Sciatic nerve (tissue), 2 donors: ENCODE results near the gene TRHDE. TPM values are rescaled to one million over a fixed set of nuclear protein-coding genes. Genes with fewer than 3 reads are reported as not detected.
A peak's percentile ranks its signal among the peaks of the same experiment; 100 is the strongest.
"Not testable (repeated sequence)": the region's sequence is repeated elsewhere in the genome, so short reads cannot be mapped to it uniquely, and the experiment has no call there.

ENCODE experiments used
- ATAC-seq: fragments of 200-7000 bp; cut with Tn5 transposase; one replicate; pipeline ENCODE4 v1.9.1; 2020; ENCODE audit warnings: mild to moderate bottlenecking, moderate library complexity
- DNase-seq: peaks from one replicate; pipeline ENCODE4 v3.0.0-alpha.2; 2020; ENCODE audit warnings: low spot score
- intact Hi-C: fragments of 100-400 bp; cut with DNase I; formaldehyde crosslinking; loops from one replicate; pipeline ENCODE4 v1.14.2; 2022
- total RNA-seq: library from RNA; stranded (reverse); fragmentation: NEBNext Ultra II Directional; extraction: Animal tissue kit (Norgen Biotek cat#: 25700); gene quantifications from one replicate; pipeline ENCODE4 v1.2.1, GENCODE V29; 2021
- donor health status: DM: no; HTN: no; CAD: no.
- donor health status: DM: no; HTN: no; CAD: no.

TRHDE gene
- total RNA-seq, 1 donor from 2014 or later: 4.1 TPM

- intact Hi-C loops: no loop called here
- no peak for ATAC-seq
- DNase-seq: no peak
Observed at GRCh38 chr12:72476301-72476700, 204.1 kb downstream of the TRHDE start.

- DNase-seq: no peak
- ATAC-seq: no peak
- intact Hi-C loops: no loop called here
Observed at GRCh38 chr12:72485017-72485701, 213.0 kb downstream of the TRHDE start.

DNA sequence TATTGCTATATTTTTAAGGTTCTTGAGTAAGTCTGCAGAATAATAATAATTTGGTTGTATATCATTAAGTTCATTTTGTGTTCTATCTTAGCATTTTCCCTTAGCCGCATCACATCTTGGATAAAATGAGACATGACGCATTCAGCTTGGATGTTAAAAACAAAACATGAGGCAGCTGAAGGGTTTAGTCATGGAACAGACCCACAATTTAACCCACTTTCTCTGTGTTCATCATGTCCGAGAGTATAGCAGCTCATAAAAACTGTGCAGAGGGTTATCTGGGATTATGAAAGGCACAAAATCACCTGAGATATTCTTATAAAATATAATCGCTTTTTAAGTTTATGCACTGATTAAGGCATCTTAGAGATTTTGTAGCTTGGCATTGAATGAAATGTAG lies 219.3 kb downstream of the TRHDE start:
- intact Hi-C loops: no loop called here
- no peak for DNase-seq
- ATAC-seq: no peak

DNA sequence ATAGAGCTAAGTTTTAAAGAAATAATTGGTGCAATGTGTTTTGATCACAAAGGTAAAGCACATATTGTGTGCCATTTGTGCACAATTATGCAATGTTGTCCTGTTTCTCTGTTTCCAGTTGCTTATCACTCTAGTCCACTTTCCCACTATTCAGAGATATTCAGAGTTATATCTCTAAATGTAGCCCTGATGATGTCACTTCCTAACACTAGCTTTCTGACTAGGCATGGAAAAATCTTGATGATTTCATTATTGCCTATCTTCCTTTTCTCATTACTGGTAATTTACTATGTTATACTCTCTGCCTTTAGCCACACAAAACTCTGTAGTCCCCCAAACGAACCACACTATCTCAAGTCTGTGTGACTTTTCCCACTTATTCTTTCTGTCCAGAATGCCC lies 221.2 kb downstream of the TRHDE start:
- ATAC-seq (no peak), DNase-seq (no peak)
- intact Hi-C loops: no loop called here

DNA sequence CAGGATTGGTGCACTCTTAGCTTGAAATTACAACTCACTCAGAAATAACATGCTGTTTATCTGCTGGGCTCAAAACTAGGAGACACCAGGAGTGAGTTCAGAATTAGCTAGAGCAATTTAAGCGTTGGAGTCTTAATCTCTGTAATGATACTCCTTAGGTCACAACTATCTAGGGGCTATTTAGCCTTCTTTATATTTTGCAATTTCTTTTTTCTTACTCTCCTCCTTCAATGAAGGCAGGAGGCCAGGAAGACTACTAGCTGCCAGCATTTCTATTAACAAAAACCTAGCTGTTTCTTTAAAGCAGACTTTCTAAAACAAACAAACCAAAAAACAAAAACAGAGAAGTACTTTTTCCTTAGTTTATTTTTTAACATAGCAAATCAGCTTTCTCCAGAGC lies 226.2 kb downstream of the TRHDE start:
- no peak for DNase-seq
- peak; percentile 48 for ATAC-seq
- intact Hi-C loops: no loop called here

DNA sequence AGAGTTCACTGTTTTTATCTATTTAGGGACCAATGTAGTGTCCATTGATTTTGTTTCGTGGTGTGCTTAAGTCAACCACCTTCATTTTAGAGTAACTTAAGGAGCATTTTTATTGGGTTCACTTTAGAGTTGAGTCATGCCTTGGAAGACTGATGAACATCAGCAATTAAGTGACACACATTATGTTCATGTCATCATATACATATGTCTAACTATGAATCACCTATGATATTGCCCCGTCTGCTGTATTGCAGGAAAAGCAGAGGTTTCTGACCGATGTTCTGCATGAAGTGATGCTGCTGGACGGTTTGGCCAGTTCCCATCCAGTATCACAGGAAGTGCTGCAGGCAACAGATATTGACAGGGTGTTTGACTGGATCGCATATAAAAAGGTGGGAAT lies 227.1 kb downstream of the TRHDE start:
- intact Hi-C loops: no loop called here
- DNase-seq (no peak), ATAC-seq (no peak)

- ATAC-seq (no peak), DNase-seq (no peak)
- intact Hi-C loops: no loop called here
Observed at GRCh38 chr12:72502546-72502945, 230.4 kb downstream of the TRHDE start.

- intact Hi-C loops: no loop called here
Observed at GRCh38 chr12:72505227-72505626, 233.1 kb downstream of the TRHDE start.

DNA sequence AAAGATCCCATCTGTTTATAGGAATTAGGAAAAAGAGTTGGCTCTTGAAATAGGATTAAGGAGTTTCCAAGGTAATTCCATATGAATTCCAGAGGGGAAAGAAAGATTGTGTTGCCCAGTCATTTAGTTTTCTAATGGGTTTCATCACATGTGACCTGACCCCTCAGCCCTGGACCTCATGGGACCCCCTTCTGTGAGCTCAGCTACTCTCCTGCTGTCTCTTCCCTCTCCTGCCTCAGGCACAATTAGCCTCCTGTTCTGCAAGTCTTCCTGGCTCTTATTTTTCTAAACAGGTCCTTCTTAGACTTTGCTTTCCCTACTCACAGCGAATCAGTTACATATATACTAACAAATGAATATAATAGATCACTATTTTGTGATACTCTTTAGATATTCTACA lies 237.7 kb downstream of the TRHDE start:
- intact Hi-C loops: no loop called here
- ATAC-seq (no peak), DNase-seq (no peak)

More at GRCh38 chr12:72505227-72505626, 233.1 kb downstream of the TRHDE start:
- no peak for ATAC-seq
- DNase-seq: no peak

DNA sequence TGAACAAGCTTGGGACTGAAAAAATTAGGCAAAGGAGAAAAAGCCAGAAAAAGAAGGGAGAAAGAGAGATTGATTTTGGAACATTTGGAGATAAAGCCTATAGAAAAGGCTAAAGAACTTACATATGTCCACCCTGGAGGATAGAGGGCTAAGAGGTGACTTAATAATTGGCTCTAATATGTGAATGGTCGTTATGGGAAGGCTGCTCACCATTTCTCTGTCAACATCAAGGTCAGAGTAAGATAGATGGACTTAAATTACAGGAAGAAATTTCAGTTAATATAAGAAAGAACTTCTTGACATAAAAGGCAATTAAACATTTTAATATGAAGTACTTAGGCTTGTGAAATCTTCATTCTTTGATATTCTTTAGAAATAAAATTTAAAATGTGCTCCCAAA lies 238.6 kb downstream of the TRHDE start:
- ATAC-seq: no peak
- no peak for DNase-seq
- intact Hi-C loops: no loop called here

DNA sequence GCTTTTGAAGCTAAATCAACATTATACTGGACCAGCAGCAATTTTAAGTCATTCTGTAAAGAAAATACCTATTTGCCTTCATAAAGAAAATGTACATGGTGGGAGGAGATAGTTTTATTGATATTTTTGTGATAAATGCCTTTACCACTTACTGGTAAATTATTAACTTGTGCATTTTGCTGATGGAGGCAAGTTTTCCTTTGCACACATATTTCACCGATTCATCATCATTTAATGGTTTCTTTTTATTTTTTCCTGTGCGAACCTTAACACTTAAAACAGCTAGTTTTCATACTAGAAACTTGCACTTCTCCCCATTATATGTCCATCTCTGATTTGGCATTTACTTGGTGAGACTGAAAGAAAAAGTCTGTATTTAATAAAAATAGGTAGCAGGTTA lies 239.3 kb downstream of the TRHDE start:
- DNase-seq: no peak
- intact Hi-C loops: no loop called here
- no peak for ATAC-seq

- ATAC-seq: peak; percentile 64
- intact Hi-C loops: no loop called here
Observed at GRCh38 chr12:72511906-72512305, 239.7 kb downstream of the TRHDE start.

DNA sequence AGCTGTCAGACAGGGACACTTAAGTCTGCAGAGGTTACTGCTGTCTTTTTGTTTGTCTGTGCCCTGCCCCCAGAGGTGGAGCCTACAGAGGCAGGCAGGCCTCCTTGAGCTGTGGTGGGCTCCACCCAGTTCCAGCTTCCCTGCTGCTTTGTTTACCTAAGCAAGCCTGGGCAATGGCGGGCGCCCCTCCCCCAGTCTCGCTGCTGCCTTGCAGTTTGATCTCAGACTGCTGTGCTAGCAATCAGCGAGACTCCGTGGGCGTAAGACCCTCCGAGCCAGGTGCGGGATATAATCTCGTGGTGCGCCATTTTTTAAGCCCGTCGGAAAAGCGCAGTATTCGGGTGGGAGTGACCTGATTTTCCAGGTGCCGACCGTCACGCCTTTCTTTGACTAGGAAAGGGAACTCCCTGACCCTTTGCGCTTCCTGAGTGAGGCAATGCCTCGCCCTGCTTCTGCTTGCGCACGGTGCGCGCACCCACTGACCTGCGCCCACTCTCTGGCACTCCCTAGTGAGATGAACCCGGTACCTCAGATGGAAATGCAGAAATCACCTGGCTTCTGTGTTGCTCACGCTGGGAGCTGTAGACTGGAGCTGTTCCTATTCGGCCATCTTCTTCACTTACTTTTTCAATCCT lies 248.0 kb downstream of the TRHDE start:
- intact Hi-C loops, DNase-seq, ATAC-seq: not testable (repeated sequence)

More at GRCh38 chr12:72511906-72512305, 239.7 kb downstream of the TRHDE start:
- no peak for DNase-seq

- DNase-seq: no peak
Observed at GRCh38 chr12:72521326-72521725, 249.2 kb downstream of the TRHDE start.

DNA sequence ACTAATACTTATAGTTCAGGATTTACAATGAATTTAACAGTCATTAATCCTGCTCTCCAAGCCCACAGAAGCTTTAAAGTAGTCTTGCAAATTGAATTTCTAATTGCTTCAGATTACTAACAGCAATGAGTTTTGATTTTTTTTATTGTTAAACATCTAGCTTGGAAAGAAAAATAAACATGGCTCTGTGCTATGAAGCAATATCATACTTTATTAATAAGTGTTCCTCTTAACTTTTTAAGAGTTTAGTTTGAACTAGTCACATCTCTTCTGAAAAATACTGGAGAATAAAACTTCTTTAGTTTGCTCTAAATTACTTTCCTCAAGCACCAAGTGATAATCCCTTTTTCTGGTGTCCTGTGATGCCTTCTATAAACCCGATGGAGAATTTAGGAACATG lies 250.2 kb downstream of the TRHDE start:
- DNase-seq (no peak), ATAC-seq (no peak)
- intact Hi-C loops: no loop called here

More at GRCh38 chr12:72521326-72521725, 249.2 kb downstream of the TRHDE start:
- no peak for ATAC-seq
- intact Hi-C loops: no loop called here

DNA sequence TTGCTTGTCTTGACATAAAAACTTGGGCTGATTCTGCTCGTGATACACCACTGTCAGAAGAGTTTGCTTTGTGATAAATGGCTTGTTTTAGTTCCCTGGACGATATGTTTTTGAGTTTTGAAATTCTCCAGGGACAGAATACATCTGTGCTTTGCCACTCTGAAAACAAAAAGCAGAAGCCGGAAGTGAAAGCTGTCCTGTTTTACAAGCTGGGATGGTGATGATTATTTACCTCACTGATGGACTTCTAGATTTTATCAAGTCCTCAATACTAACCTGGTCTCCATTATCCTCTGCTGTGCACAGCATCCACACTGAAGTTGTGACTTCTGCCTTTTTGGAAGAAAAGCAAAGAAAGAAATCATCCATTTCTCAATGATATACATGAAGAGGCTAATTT lies 251.6 kb downstream of the TRHDE start:
- intact Hi-C loops: no loop called here
- ATAC-seq (no peak), DNase-seq (no peak)

DNA sequence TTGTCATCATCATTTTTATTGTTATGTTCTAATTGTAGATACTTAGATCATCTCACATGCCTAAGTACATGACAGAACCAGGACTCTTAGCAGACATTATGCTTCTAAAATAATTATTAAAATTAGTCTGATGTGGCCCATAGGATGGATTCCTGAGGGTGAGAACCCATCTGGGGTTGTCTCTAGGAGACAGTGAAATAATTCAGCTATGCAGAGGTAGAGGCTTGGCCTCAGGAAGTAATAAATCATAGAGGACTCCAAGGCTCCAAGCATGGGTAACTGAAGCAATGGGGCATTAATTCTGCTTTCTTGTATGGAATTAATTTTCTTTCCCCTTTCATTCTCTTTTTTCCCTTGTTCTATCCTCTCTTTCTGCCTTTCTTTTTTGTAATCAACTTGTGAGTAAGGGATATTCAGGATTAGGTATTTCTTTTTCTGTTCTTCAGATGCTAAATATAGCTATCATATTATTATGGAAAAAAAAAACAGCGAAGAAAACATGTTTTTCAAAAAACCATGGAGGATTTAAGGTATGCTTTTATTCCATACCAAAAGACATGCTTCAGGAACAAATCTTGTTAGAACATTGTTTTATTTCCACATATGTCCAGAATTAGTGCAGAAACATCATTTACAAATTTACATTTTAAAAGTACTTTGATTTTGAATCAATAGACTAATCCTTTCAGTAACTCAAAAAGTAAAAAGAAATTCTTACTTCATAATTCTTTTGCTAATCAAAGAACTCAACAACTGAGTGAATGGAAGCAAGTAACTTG lies 263.2 kb downstream of the TRHDE start:
- intact Hi-C loops: no loop called here
- DNase-seq (no peak), ATAC-seq (no peak)

- ATAC-seq: no peak
- intact Hi-C loops: no loop called here
- no peak for DNase-seq
Observed at GRCh38 chr12:72540811-72541210, 268.6 kb downstream of the TRHDE start.

DNA sequence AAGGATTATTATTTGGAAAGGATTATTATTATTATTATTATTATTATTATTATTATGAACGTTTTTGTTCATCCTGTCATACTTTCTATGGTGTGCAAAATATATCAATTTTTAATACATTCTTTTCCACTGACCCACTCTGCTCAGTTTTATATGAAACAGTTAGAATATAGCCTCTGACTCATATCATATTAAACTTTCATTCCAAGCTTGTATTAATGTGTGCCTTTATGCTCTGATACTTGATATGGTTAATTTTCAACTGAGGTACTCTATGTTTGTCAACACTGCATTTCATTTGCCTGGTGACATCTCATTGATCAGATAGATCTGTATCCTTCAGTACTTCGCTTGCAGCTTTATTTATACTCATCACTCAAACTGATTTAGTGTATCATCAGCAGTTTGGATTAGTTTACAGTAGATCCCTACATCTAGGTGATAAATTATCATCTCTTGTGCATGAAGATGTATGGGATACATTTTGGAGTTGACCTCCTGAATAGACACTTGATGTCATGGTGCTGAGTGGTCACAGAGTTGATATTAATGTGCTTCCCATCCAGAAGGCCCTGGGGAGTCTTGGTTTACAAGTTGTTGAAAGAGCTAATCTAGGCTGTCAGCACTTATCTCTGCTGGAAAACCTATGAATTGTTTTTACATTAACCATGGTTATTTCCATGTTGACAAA lies 271.8 kb downstream of the TRHDE start:
- no peak for DNase-seq
- intact Hi-C loops: no loop called here
- no peak for ATAC-seq

DNA sequence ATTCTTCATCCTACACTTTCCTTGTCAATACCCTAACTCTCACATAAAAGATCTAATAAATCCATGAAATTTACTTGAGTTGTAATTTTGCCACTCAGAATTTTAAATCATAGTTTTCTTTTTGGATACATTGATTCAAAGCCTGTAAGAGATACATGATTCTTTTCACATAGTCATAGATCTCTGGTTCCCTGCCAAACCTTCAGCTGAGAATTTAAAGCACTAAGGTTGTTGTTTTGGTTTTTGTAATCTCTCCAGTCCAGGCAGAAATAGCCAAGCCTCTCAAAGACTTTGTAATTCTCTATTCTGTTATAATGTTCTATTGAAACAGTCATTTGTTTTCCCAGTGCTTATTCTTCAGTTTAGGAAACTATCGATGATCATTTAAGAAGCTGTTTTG lies 273.9 kb downstream of the TRHDE start:
- no peak for DNase-seq
- intact Hi-C loops: no loop called here
- no peak for ATAC-seq
